ENCODE data around the gene RHCE. TPM values are rescaled to one million over a fixed set of nuclear protein-coding genes. Genes with fewer than 3 reads are reported as not detected.
"Not testable (repeated sequence)": the region's sequence is repeated elsewhere in the genome, so short reads cannot be mapped to it uniquely, and the experiment has no call there.

RHCE gene
- polyA plus RNA-seq, 1 experiment = 0.25 TPM

DNA sequence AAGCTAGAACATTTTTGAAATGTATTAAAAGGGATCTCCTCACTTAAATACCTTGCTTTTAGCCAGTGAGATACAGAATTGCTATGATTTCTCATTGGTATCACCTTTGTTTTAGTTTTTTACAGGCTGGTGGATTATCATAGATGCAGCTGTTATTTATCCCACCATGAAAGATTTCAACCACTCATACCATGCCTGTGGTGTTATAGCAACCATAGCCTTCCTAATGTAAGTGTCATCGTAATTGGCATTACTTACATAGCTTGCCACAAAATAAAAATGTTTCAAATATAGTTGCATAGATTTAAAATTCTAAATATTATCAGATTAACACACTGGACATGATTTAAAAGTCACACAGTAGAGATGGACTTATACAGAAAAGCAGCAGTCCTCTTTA, 77.8 kb downstream of the RHCE start:
- H3K9me3 ChIP-seq (ENCODE audit: control insufficient read depth, insufficient read depth, low read length) = peaks cover 3% of the 10 kb centered on the region; the same call in 1 of the 2 replicates
- DNase-seq (ENCODE audit: low read depth, low spot score) = no peak
- TF ChIP-seq, protein P1, sequence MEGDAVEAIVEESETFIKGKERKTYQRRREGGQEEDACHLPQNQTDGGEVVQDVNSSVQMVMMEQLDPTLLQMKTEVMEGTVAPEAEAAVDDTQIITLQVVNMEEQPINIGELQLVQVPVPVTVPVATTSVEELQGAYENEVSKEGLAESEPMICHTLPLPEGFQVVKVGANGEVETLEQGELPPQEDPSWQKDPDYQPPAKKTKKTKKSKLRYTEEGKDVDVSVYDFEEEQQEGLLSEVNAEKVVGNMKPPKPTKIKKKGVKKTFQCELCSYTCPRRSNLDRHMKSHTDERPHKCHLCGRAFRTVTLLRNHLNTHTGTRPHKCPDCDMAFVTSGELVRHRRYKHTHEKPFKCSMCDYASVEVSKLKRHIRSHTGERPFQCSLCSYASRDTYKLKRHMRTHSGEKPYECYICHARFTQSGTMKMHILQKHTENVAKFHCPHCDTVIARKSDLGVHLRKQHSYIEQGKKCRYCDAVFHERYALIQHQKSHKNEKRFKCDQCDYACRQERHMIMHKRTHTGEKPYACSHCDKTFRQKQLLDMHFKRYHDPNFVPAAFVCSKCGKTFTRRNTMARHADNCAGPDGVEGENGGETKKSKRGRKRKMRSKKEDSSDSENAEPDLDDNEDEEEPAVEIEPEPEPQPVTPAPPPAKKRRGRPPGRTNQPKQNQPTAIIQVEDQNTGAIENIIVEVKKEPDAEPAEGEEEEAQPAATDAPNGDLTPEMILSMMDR (IDR thresholded peaks at IDR 0.05; ENCODE audit: low read depth, low read length) = no peak
- ChIA-PET CTCF (interaction anchor here (1.4 kb wide), 1 partner anchor 552 kb away, joined by 3 read pairs; no protein-coding TSS in a partner anchor), POLR2A (no interaction called here)
- H3K27me3 ChIP-seq (ENCODE audit: control insufficient read depth, insufficient read depth, low read length) = no peaks in the 10 kb centered on the region
- H3K27ac ChIP-seq (ENCODE audit: low read depth, low read length) = no peak overlapping the region
- H3K4me3 ChIP-seq (ENCODE audit: low read depth, low read length) = no peak overlapping the region

DNA sequence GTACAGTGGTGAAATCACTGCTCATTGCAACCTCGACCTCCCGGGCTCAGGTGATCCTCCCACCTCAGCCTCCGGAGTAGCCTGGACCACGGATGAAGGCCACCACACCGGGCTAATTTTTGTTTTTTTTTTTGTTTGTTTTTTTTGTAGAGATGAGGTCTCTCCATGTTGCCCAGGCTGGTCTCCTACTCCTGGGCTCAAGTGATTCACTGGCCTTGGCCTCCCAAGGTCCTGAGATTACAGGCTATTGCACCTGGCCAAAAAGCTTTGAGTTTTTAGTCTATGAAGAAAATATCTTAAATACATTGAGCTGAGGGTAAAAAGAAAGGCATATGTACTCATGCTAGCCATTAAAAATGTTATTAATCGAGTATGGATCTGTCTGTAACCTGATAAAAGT, 78.9 kb downstream of the RHCE start:
- H3K27me3 ChIP-seq (ENCODE audit: control insufficient read depth, insufficient read depth, low read length) = no peaks in the 10 kb centered on the region
- no peak overlapping the region for H3K27ac ChIP-seq (ENCODE audit: low read depth, low read length)
- H3K4me3 ChIP-seq (ENCODE audit: low read depth, low read length) = no peak overlapping the region
- no peak for DNase-seq (ENCODE audit: low read depth, low spot score)
- CTCF ChIA-PET = interaction anchor here (0.6 kb wide), 1 partner anchor 18 kb away, joined by 3 read pairs; no protein-coding TSS in a partner anchor
- TF ChIP-seq, protein P1 (IDR thresholded peaks at IDR 0.05; ENCODE audit: low read depth, low read length) = no peak
- POLR2A ChIA-PET = no interaction called here
- peaks cover 3% of the 10 kb centered on the region; the same call in 1 of the 2 replicates for H3K9me3 ChIP-seq (ENCODE audit: control insufficient read depth, insufficient read depth, low read length)

DNA sequence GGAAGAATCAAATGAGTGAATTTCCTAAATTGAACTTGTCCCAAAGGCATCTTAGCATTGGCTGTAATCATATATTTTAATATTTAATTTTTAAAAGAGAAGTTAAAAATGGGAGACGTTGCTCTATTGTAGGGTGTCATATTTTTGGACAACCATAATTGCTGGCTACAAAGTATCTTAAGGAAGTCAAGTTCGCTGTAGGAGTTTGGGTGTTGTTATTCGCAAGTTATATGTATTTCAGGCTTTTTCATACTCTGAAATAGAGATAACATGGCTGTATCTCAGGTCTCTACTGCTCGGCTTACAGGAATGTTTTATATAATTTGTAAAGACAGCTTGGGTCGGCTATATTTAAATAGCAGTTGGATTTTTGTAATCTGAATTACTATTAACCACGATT, 81.6 kb downstream of the RHCE start:
- no peak for DNase-seq (ENCODE audit: low read depth, low spot score)
- H3K4me3 ChIP-seq (ENCODE audit: low read depth, low read length) = peak overlapping the region; percentile 93
- CTCF ChIA-PET = no interaction called here
- POLR2A ChIA-PET = interaction anchor here (1.0 to 1.6 kb wide), 2 partner anchors 91 to 99 kb away, joined by 3 to 6 read pairs; partner anchors contain the start of gene RSRP1
- TF ChIP-seq, protein P1 (IDR thresholded peaks at IDR 0.05; ENCODE audit: low read depth, low read length) = 0 out of 2 replicates have a peak, but pooled peaks have one; percentile 0
- H3K27me3 ChIP-seq (ENCODE audit: control insufficient read depth, insufficient read depth, low read length) = no peaks in the 10 kb centered on the region
- peak overlapping the region; percentile 93 for H3K27ac ChIP-seq (ENCODE audit: low read depth, low read length)
- peaks cover 3% of the 10 kb centered on the region; the same call in 1 of the 2 replicates for H3K9me3 ChIP-seq (ENCODE audit: control insufficient read depth, insufficient read depth, low read length)

DNA sequence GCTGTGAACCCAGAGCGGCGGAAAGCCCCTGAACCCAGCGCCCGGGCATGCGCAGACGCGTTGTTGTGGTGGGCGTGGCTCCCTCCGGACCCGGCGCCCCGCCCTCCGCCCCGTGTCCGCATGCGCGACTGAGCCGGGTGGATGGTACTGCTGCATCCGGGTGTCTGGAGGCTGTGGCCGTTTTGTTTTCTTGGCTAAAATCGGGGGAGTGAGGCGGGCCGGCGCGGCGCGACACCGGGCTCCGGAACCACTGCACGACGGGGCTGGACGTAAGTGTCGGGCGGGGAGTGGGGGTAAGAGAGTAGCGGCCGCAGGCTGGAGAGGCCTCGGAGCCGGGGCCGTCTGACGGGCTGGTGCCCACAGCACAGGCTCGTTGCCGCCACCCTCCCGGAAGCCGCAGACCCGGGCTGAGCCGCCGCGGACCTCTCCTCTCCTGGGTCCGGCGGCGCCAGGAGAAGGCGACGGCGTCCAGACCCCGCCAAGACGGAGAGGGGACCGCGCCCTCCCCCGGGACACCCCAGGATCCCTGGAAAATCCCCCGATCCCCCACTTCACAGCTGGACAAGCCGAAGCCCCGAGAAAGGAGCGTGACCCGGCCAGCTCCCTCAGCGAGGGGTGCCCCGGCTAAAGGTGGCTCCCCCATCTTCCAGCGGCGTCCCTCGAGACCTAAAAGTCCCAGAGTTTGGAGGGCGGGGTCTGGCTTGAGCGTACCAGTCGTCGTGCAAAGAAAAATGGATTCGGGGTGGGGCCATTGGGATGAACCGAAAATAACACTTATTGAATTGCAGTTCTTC, 82.2 kb downstream of the RHCE start, which contains the start of gene TMEM50A:
Gene TMEM50A, plus strand, starts transcription at position 147 of the 794 bp plus-strand sequence. CDS start 2,153 bp downstream, outside the sequence.
- no peak for DNase-seq (ENCODE audit: low read depth, low spot score)
- peaks cover 3% of the 10 kb centered on the region; the same call in 1 of the 2 replicates for H3K9me3 ChIP-seq (ENCODE audit: control insufficient read depth, insufficient read depth, low read length)
- TF ChIP-seq, protein P1 (IDR thresholded peaks at IDR 0.05; ENCODE audit: low read depth, low read length) = 0 out of 2 replicates have a peak, but pooled peaks have one; percentile 0
- peak within 1 kb of the TSS; percentile 93 for H3K4me3 ChIP-seq (ENCODE audit: low read depth, low read length)
- H3K27ac ChIP-seq (ENCODE audit: low read depth, low read length) = peak within 1 kb of the TSS; percentile 93
- ChIA-PET POLR2A (interaction anchor here (1.0 to 1.6 kb wide), 2 partner anchors 91 to 98 kb away, joined by 3 to 6 read pairs; partner anchors contain the start of gene RSRP1), CTCF (no interaction called here)
- no peaks in the 10 kb centered on the region for H3K27me3 ChIP-seq (ENCODE audit: control insufficient read depth, insufficient read depth, low read length)

DNA sequence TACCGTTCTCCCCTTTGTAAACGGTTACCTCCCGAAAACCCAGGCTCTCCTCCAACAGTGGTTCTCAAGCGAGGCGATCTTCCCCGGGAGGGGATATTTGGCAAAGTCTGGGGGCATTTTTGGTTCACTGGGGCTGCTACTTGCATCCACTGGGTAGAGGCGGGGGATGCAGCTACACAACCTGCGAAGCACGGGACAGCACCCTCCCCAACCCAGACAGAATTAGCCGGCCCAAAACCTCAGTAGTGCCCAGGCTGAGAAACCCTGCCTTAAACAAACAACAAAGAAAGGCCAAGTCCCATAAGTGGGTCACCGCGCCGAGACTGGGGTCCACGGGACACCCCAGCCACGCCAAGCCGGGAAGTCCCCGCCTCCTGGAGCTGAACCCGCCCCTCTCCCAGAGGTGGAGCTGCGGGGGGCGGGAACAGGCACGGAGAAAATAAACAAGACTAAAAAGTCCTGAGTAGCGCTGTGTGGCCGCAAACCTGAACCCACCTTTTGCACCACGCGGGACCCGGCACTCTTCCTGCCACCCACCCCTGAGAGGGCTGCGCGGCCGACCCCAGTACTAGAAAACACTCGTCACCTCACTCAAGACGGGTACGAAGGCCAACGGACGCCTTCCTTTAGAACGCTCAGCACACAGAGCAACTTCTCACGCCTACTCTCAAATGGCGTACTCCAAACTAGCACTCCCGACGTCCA, 83.0 kb downstream of the RHCE start:
- POLR2A ChIA-PET; DNase-seq (ENCODE audit: low read depth, low spot score); CTCF ChIA-PET; H3K27me3 ChIP-seq (ENCODE audit: control insufficient read depth, insufficient read depth, low read length); H3K9me3 ChIP-seq (ENCODE audit: control insufficient read depth, insufficient read depth, low read length): not testable (repeated sequence)
- Histone ChIP-seq H3K27ac (ENCODE audit: low read depth, low read length) (peak overlapping the region; percentile 92), H3K4me3 (ENCODE audit: low read depth, low read length) (peak overlapping the region; percentile 67)
